Prostate gland (tissue), 2 donors: ENCODE data around the gene CCT3.
A peak's percentile ranks its signal among the peaks of the same experiment; 100 is the strongest.

Source experiments
- CTCF ChIP-seq, 4 experiments: fragments of 200-600 bp in 2 of 4; fragments of 450-650 bp in 2 of 4; sonication (generic) in 2 of 4; IDR thresholded peaks; 1 replicate in 3 of 4; 2 replicates in 1 of 4; pipeline ENCODE4 v1.5.1; 2016 to 2019; ENCODE audit warnings: antibody characterized with exemption in 4 of 4, mild to moderate bottlenecking in 2 of 4, moderate library complexity in 2 of 4
- POLR2A ChIP-seq: fragments of 450-650 bp; IDR thresholded peaks from one replicate; pipeline ENCODE4 v1.6.1; 2016; ENCODE audit warnings: antibody characterized with exemption, mild to moderate bottlenecking
- POLR2AphosphoS5 ChIP-seq: sonication (generic); formaldehyde crosslinking; IDR thresholded peaks from one replicate; pipeline ENCODE4 v1.6.1; 2017; ENCODE audit warnings: antibody characterized with exemption

DNA sequence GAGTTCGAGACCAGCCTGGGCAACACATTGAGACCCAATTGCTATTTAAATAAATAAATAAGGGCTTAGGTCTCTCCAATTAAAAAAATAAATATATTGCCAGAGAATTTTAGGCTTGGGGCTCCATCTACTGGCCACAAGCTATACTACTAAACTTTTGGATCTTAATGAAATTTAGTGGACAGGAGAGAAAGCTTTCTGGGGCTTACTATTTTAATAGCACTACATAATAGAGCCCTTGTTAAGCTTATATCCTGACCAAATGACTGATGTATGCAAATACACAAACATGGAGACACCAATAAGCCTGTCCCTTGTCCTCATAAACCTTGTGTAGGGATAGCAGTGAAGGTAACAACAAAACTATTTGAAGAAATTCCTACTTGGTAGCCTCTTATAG, 18.4 kb downstream of the CCT3 start:
- TF ChIP-seq CTCF (IDR thresholded peaks at IDR 0.05) (peak in 3 of 4 experiments; percentile 35 to 55 (median 52)), POLR2A (no peak), POLR2AphosphoS5 (no peak)
